Right ventricle myocardium inferior (tissue), 1 donor: ENCODE measurements around the gene OSTM1. TPM values are rescaled to one million over a fixed set of nuclear protein-coding genes. Genes with fewer than 3 reads are reported as not detected.

Experiments
- ATAC-seq: fragments of 200-7000 bp; cut with Tn5 transposase; one replicate; pipeline ENCODE4 v1.9.1; 2020; ENCODE audit warnings: mild to moderate bottlenecking, moderate library complexity
- DNase-seq: peaks from one replicate; pipeline ENCODE4 v3.0.0; 2021; ENCODE audit errors: missing footprints
- intact Hi-C: fragments of 100-400 bp; cut with DNase I; formaldehyde crosslinking; loops from one replicate; pipeline ENCODE4 v1.11.0; 2022
- long read RNA-seq: library from polyadenylated mRNA; unstranded; transcript quantifications from one replicate; pipeline ENCODE4 v2.0.0, GENCODE V29; 2021
- total RNA-seq: library from RNA; stranded (reverse); fragmentation: NEBNext Ultra II Directional; extraction: Animal tissue kit (Norgen Biotek cat#: 25700); gene quantifications from one replicate; pipeline ENCODE4 v1.2.1, GENCODE V29; 2021
- donor health status: DM: no; HTN: yes; CAD: no; lungs with severe emphysema.

The OSTM1 gene
- total RNA-seq, result 34.8 TPM
- long read RNA-seq, full-length matches to known transcripts, result 42 of 46 reads
- long read RNA-seq, partial matches to known transcripts, result 1 of 46 reads
- long read RNA-seq, other reads (novel, unspliced or antisense), result 3 of 46 reads

- intact Hi-C loops, result no loop called here
- DNase-seq, result peak; percentile 96
- ATAC-seq, result peak; percentile 100
Observed at GRCh38 chr6:108074359-108075144, at the start of gene OSTM1. Gene OSTM1 (minus strand): TSS chr6:108074741. CDS start chr6:108074651, 90 bp downstream.

DNA sequence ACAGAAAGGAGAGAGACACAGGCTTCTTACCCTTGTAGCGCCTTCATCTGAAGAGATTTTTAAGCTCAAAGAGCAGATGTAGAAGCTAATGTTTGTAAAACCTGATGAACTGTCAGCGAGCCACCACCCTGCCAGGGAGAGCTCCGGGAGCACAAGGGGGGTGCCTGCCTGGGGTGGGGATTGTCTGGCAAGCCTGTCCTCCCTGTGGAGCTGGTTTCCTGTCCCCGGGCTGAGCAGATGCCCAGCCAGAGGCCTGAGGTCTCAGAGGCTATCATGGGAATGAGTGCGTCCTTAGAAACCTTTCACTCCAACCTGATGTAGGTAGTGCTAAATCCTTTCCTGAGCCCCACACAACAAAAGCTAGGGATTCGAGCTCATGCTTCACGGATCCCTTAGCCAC lies 49.4 kb upstream of the OSTM1 start:
- intact Hi-C loops, result no loop called here
- ATAC-seq (no peak), DNase-seq (no peak)

- intact Hi-C loops, result no loop called here
- DNase-seq, result peak; percentile 62
- ATAC-seq, result no peak
Observed at GRCh38 chr6:108123481-108123929, 49.0 kb upstream of the OSTM1 start.

DNA sequence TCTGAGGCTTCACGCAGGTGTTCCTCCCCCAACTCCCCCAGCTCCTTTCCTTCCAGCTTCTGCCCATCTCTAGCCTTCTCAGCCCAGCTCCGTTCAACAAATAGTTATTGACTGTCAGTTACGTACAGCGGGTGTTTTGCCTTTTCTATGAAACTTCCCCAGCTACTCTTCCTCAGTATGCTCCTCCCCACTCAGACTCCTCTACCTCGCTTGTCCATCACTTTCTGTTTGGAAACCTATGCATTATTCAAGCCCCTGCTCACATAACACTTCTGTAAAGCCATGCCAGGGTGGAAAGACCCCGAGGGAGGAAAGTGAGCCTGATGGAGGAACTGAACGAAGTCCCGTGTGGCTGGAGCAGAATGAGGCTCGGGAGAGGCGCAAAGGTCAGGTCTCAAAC lies 47.1 kb upstream of the OSTM1 start:
- intact Hi-C loops, result no loop called here
- DNase-seq (no peak), ATAC-seq (no peak)

DNA sequence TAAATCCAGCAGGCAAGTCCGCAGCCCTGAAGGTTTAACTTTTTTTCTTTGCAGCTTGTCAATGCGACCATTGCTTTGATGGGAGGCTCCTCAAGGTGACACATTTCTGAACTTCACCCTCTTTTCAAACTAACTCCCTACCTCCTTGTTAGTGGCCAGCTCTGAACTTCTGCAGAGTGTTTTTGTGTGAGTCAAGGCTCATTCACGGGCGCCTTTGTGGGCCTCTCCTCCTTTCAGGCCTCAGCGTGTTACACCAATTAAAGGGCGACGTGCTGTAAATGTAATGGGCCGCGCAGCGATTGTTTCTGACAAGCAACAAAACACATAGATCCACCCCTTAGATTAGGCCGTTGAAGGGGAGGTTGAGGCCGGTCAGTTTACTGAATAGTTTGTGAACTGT lies 45.8 kb upstream of the OSTM1 start:
- DNase-seq (no peak), ATAC-seq (no peak)
- intact Hi-C loops, result no loop called here

GRCh38 chr6:108119769-108120141 lies 45.2 kb upstream of the OSTM1 start:
- intact Hi-C loops, result loop anchor here (5.0 kb wide), 1 partner anchor 53 kb away; no protein-coding TSS in a partner anchor
- ATAC-seq (no peak), DNase-seq (no peak)

- no peak for ATAC-seq
- DNase-seq, result no peak
- intact Hi-C loops, result loop anchor here (5.0 kb wide), 1 partner anchor 53 kb away; no protein-coding TSS in a partner anchor
Observed at GRCh38 chr6:108118810-108119768, 44.5 kb upstream of the OSTM1 start.

DNA sequence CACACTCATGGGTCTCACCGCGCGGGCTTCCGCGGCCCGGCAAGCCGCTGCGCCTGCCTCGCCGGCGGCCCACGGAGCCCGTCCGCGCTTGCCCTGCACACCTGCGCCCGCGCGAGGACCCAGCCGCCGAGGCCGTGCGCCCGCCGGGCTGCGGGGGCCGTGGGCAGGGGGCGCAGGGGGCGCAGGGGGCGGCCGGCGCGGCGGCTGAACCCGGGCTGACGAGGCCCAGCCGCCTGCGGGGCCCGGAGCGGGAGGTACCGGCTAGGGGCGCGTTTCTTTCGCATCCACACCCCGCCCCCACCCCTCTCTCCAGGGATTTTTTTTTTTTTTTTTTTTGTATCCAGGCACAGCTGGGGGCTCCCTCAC lies 43.8 kb upstream of the OSTM1 start:
- DNase-seq (no peak), ATAC-seq (no peak)
- intact Hi-C loops, result loop anchor here (5.0 kb wide), 1 partner anchor 54 kb away; no protein-coding TSS in a partner anchor

- peak; percentile 73 for DNase-seq
- intact Hi-C loops, result loop anchor here (5.0 kb wide), 1 partner anchor 55 kb away; no protein-coding TSS in a partner anchor
- peak; percentile 46 for ATAC-seq
Observed at GRCh38 chr6:108117427-108118358, 43.2 kb upstream of the OSTM1 start.

DNA sequence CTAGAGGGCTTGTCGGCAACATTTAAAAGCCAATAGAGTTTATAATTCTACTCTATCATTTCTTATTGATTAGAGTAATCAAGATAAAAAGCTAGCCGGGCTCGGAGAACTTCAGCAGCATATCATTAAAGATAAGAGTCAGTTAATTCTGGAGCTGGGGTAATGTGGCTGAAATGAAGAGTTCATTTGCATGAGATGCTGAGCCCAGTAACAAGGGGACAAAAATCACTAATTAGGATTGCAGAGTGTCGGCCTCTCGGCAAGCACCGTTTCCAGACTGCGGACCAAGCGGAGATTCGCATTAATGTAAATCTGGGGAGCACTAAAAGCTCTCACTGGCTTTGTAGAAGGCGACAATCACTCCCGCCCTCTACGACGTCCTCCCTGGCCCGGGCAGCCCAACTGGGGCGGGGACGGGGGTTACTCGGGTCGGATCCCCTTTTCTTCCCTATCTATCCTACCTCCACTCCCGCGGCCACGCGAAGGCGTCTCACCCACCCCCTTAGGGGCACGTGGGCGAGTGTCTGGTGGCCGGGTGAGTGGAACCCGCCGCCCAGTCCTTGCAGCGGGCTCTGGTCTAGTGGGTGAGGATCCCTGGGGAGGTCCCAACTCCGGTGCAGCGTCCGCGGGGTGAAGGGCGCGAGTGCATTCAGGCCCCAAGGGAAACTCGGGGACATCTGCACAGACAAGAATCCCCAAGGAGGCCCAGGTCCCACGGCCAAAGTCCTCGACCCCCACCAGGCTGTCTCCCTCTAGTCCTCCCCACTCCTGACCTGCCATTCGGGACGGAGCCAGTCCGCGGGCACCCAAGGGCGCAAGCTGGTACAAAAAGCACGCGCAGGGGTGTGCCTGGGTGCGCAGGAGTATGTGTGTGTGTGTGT lies 42.2 kb upstream of the OSTM1 start:
- intact Hi-C loops, result loop anchor here (5.0 kb wide), 1 partner anchor 56 kb away; no protein-coding TSS in a partner anchor
- no peak for DNase-seq

DNA sequence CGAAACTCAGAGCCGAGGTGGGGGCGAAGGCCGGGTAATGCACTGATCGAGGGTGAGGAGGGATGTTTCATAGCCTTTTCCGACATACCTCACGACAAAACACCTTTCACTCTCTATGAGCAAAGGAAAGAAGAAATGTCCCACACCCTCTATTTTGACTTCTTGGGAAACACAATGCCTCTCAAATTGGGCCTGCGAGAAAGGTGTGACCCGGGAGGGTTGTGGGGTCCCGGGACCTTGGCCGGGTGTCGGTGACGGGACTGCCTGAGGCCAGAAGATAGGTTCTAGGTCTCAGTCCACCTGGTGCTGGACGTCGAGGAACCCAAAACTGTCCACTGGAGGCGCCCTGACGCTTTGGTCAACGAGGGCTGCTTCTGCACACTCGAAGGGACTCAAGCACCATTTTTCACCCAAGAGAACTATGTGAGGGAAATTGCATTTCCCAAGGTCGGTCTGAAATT lies 41.1 kb upstream of the OSTM1 start:
- ATAC-seq (no peak), DNase-seq (no peak)
- intact Hi-C loops, result loop anchor here (5.0 kb wide), 1 partner anchor 57 kb away; no protein-coding TSS in a partner anchor

More for the DNA sequence above, 42.2 kb upstream of the OSTM1 start:
- peak; percentile 11 for ATAC-seq

- DNase-seq (peak; percentile 88), ATAC-seq (peak; percentile 58)
- intact Hi-C loops, result loop anchor here (5.0 kb wide), 2 partner anchors 57 to 377 kb away; no protein-coding TSS in a partner anchor
Observed at GRCh38 chr6:108114841-108115597, 40.5 kb upstream of the OSTM1 start.

- DNase-seq (peak; percentile 61), ATAC-seq (no peak)
- intact Hi-C loops, result loop anchor here (5.0 kb wide), 1 partner anchor 378 kb away; no protein-coding TSS in a partner anchor
Observed at GRCh38 chr6:108113557-108114519, 39.3 kb upstream of the OSTM1 start.

- intact Hi-C loops, result no loop called here
- ATAC-seq (no peak), DNase-seq (no peak)
Observed at GRCh38 chr6:108108374-108108773, 33.8 kb upstream of the OSTM1 start.

- intact Hi-C loops, result no loop called here
- no peak for DNase-seq
- ATAC-seq, result no peak
Observed at GRCh38 chr6:108107102-108107501, 32.6 kb upstream of the OSTM1 start.
